22Rv1 (cell line): ENCODE measurements around the gene IZUMO1.

Experiments used
- H3K27ac ChIP-seq: fragments of 450-650 bp; 2 replicates; pipeline ENCODE4 v1.5.1; 2017
- ZFX ChIP-seq: fragments of 450-650 bp; IDR thresholded peaks from 2 replicates; pipeline ENCODE4 v1.6.1; 2017; ENCODE audit warnings: antibody characterized with exemption, borderline replicate concordance
- TF ChIP-seq, protein P1 (sequence below): fragments of 450-650 bp; IDR thresholded peaks from 2 replicates; pipeline ENCODE4 v1.5.1; 2017; ENCODE audit warnings: mild to moderate bottlenecking

Gene IZUMO1

DNA sequence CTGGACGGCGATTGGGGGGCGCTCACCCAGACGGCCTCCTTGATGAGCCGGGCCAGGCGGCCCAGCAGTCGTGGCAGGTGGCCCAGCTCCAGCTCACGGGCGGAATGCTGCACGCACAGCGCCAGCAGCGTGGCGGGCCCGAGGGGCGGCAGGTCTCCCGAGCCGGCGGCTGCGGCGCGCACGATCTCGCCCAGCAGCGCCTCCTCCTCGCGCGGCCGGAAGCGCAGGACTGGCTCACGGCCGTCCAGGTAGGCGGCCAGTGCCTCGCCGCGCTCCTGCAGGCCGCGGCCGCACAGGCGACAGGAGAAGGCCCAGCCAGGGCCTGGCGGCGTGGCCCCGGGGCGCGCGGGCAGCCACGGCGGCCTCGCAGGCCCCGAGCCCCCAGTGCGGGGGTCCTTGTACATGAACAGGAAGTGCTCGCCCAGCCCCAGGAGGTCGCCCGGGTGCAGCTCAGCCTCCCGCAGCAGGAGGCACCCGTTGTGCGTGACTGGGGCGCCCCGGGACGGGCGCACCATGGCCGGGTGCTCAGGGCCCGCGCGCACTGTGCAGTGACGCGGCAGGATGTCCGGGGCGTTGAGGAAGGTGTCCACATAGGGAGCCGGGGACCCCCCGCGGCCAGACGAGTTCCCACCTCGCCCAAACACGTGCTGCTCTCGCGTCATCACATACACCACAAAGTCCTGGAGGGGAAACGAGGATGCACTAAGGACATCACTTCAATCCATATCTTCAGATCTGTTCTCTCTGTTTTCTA is 17.6 kb downstream of the IZUMO1 start:
- TF ChIP-seq, protein P1, sequence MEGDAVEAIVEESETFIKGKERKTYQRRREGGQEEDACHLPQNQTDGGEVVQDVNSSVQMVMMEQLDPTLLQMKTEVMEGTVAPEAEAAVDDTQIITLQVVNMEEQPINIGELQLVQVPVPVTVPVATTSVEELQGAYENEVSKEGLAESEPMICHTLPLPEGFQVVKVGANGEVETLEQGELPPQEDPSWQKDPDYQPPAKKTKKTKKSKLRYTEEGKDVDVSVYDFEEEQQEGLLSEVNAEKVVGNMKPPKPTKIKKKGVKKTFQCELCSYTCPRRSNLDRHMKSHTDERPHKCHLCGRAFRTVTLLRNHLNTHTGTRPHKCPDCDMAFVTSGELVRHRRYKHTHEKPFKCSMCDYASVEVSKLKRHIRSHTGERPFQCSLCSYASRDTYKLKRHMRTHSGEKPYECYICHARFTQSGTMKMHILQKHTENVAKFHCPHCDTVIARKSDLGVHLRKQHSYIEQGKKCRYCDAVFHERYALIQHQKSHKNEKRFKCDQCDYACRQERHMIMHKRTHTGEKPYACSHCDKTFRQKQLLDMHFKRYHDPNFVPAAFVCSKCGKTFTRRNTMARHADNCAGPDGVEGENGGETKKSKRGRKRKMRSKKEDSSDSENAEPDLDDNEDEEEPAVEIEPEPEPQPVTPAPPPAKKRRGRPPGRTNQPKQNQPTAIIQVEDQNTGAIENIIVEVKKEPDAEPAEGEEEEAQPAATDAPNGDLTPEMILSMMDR: peak; percentile 35
- no peak for TF ChIP-seq ZFX
- peak overlapping the region; percentile 32; the same call in 1 of the 2 replicates for H3K27ac ChIP-seq

DNA sequence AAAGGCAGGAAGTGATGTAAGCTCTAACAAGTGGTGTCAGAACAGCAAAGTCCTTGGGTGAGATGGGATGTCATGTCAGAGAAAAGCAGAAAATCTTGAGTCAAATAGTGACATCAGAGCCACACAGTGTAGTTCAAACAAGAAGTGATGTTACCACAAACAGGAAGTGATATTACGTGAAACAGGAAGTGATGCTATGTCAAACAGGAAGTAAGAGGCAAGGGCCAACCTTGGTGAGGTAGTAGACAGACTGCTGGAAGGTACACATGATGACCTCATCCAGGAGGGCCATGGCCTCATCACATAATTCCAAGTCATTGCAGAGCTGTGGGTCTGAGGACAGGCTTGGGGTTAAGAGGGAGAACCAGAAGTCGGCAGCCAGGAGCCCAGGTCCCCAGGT is 20.2 kb downstream of the IZUMO1 start:
- 0 out of 2 replicates have a peak overlapping the region, but pooled peaks have one; percentile 18 for H3K27ac ChIP-seq
- TF ChIP-seq ZFX: no peak
- TF ChIP-seq, protein P1: no peak

DNA sequence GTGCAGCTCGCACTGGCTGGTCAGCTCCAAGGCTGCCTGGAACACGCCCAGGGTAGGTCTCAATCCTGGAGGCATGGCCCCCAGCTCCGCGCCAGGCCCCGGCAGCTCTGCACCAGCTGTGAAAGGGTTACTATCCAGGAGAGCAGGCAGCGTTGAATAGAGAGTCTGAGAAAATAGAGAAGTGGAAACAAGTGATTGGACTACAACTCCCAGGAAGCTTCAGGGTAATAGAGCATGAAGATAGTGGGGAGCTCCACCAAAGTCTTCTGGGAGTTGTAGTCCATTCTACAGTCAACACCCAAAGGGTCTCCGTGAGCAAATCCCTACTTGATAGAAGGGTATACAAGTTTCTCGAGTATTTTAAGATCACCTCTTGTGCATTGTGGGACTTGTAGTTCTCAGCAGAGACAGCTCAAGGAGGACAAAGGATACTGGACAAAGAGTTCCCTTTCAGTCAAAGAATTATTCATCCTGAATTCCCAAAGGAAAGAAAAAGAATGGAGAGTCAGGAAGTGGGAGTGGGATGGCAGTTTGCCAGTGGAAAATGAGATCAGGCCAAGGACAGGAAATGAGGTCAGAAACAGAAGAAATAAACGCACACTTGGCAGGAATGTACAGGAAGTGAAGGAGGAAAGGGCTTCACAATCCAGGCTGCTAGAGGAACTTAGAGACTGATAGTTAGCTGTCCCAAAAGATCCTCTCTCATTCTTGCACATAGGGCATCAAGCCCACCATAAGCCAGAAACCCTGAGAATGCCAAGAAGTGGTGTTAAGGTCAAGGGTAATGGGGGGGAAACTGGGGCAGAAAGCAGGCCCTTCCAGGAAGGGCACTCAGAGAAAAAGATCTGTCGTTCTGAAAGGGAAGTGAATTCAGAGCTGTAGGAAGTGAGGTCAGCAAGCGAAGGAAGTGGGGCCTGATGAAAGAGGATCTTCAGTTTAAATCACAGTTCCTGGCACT is 21.6 kb downstream of the IZUMO1 start:
- H3K27ac ChIP-seq: peak overlapping the region; percentile 42
- TF ChIP-seq, protein P1: no peak
- no peak for TF ChIP-seq ZFX

DNA sequence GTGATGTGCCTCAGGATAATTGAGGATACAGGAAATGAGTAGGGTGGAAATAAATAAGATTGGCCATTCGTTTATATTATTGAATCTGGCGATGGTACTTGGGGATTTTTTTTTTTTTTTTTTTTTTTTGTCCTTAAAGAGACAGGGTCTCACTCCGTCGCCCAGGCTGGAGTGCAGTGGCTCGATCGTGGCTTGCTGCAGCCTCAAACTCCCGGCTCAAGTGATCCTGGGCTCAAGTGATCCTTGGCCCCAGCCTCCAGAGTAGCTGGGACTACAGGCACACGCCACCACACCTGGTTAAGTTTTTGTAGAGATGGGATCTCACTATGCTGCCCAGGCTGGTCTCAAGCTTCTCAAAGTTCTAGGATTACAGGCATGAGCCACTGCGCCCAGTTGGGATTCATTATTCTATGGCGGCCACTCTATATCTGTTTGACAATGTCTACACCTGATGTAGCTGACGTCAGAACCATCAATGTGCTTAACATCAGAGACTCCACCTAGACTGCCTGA is 24.5 kb downstream of the IZUMO1 start:
- TF ChIP-seq ZFX: no peak
- TF ChIP-seq, protein P1: no peak
- no peak overlapping the region for H3K27ac ChIP-seq

DNA sequence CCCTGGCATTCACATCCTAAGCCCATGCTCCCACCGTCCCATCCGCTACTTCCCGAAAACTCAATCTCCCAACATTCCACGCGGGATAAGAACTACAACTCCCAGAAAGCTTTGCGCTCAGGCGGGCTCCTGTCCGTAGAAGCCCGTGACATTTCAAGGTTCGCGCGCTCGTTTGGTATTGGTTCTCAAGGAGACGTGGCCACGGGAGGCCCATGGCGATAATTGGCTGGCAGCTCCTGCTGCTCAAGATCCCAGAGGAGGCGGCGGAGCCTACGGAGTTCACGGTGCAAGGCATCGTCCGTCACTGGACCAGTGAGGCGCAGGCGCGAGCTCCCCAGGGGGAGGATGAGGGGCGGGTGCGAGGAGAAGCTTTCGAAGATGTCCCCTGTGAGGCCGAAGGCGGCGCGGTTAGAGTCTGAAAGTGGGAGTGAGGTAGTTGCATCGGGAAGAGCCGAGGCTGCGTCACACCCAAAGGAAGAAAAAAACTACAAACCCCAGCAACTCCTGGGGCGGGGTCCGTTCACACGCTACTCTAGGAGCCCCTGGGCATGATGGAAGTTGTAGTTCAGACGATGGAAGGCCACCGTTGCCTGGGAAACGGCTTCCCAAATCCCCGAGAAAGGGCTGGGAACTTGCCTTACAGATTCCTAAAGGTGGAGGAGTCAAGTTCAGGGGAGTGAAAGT is 26.0 kb downstream of the IZUMO1 start:
- H3K27ac ChIP-seq: peak overlapping the region; percentile 75
- TF ChIP-seq ZFX: no peak
- TF ChIP-seq, protein P1: no peak

DNA sequence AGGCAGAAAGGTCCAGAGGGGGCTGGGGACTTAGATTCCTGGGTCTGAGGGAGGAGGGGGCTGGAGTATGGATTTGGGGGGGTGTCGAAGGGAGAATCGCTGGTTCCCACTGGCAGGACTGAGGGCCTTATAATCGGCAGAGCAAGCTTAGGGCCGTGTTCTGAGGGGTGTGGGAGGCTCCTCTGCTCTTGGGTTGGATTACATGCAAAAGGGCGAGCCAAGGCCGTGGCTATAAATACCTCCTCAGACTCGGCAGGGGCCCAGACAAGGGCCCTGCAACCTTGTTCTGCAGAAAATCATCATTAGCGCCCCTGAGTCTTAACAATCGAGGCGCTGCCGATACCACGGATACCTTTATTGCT is 26.5 kb downstream of the IZUMO1 start:
- TF ChIP-seq ZFX: no peak
- TF ChIP-seq, protein P1: no peak
- H3K27ac ChIP-seq: peak overlapping the region; percentile 75
